Osteoblast (primary cell): ENCODE results near the gene BCL2. TPM values are rescaled to one million over a fixed set of nuclear protein-coding genes. Genes with fewer than 3 reads are reported as not detected.

Source experiments
- DNase-seq: peaks from one replicate; pipeline ENCODE4 v3.0.0; 2011; ENCODE audit warnings: low spot score, mixed read lengths; ENCODE audit not compliant: insufficient read length; ENCODE audit errors: missing footprints
- H2AFZ ChIP-seq: 2 replicates; pipeline ENCODE4 v1.6.0; 2011; ENCODE audit warnings: mild to moderate bottlenecking, low read length
- H3K27ac ChIP-seq: 2 replicates; pipeline ENCODE4 v1.5.1; 2011; ENCODE audit warnings: mild to moderate bottlenecking, low read depth, low read length, moderate library complexity
- H3K27me3 ChIP-seq: 2 replicates; pipeline ENCODE4 v1.6.0; 2012; ENCODE audit warnings: mild to moderate bottlenecking, control low read depth, inconsistent platforms, low read length, moderate library complexity; ENCODE audit not compliant: insufficient read depth
- H3K36me3 ChIP-seq: 2 replicates; pipeline ENCODE4 v1.5.1; 2011; ENCODE audit warnings: mild to moderate bottlenecking, low read length, control low read depth, moderate library complexity; ENCODE audit not compliant: insufficient read depth
- H3K4me1 ChIP-seq: 2 replicates; pipeline ENCODE4 v1.5.1; 2011; ENCODE audit warnings: mild to moderate bottlenecking, low read length, control low read depth, moderate library complexity; ENCODE audit not compliant: insufficient read depth
- H3K4me2 ChIP-seq: 2 replicates; pipeline ENCODE4 v1.6.0; 2011; ENCODE audit warnings: mild to moderate bottlenecking, low read length; ENCODE audit not compliant: insufficient read depth
- H3K4me3 ChIP-seq: fragments of 200-600 bp; sonication (generic); 3 replicates; pipeline ENCODE4 v1.5.1; 2012; ENCODE audit warnings: mild to moderate bottlenecking, low read length, inconsistent platforms; ENCODE audit not compliant: insufficient read depth
- H3K79me2 ChIP-seq: 2 replicates; pipeline ENCODE4 v1.6.0; 2012; ENCODE audit warnings: mild to moderate bottlenecking, low read length, control low read depth, inconsistent platforms; ENCODE audit not compliant: insufficient read depth
- H3K9me3 ChIP-seq: 2 replicates; pipeline ENCODE4 v1.5.1; 2011; ENCODE audit warnings: low read depth, low read length, control low read depth
- H4K20me1 ChIP-seq: 2 replicates; pipeline ENCODE4 v1.6.0; 2012; ENCODE audit warnings: mild to moderate bottlenecking, low read length, control low read depth; ENCODE audit not compliant: insufficient read depth
- total RNA-seq: library from RNA; depleted of rRNA; stranded (reverse); fragments of >200 nt; gene quantifications from 2 replicates; pipeline ENCODE4 v1.2.3, GENCODE V29; 2012
- TF ChIP-seq, protein P1 (sequence below): IDR thresholded peaks from 2 replicates; pipeline ENCODE4 v1.5.1; 2011; ENCODE audit warnings: mild to moderate bottlenecking, low read depth, low read length, moderate library complexity; ENCODE audit errors: extremely low read depth

Gene BCL2
- total RNA-seq, 1 donor, result 11.9 TPM

DNA sequence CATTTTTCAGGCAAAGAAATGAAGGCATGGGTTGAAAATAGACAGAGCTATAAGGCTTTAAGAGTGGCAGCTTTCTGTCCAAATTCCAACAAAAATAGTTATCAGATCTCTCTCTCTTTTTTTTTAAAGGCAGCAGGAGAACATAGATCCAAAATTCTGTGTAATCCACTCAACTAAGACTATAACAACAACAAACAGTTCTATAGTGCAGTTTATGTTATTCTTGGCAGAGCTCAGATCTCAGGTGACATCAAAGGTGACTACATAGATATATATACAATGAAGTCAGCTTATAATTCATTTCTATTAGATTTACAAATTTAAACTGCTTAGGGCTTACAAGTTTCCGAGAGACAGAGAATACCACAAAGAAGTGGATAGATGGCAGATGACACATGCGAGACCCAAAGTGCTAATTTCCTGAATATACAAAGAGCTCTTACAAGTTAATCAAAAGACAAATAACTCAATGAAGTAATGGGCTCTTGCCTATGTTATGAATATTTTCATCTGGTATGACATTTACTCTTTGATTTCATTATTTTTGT is 223.2 kb downstream of the BCL2 start:
- no peaks in the 10 kb centered on the region for H3K79me2 ChIP-seq
- no peak overlapping the region for H3K4me3 ChIP-seq
- no peaks in the 10 kb centered on the region for H4K20me1 ChIP-seq
- TF ChIP-seq, protein P1, sequence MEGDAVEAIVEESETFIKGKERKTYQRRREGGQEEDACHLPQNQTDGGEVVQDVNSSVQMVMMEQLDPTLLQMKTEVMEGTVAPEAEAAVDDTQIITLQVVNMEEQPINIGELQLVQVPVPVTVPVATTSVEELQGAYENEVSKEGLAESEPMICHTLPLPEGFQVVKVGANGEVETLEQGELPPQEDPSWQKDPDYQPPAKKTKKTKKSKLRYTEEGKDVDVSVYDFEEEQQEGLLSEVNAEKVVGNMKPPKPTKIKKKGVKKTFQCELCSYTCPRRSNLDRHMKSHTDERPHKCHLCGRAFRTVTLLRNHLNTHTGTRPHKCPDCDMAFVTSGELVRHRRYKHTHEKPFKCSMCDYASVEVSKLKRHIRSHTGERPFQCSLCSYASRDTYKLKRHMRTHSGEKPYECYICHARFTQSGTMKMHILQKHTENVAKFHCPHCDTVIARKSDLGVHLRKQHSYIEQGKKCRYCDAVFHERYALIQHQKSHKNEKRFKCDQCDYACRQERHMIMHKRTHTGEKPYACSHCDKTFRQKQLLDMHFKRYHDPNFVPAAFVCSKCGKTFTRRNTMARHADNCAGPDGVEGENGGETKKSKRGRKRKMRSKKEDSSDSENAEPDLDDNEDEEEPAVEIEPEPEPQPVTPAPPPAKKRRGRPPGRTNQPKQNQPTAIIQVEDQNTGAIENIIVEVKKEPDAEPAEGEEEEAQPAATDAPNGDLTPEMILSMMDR, result no peak
- H2AFZ ChIP-seq, result no peak overlapping the region
- peaks cover 26% of the 10 kb centered on the region for H3K27me3 ChIP-seq
- H3K9me3 ChIP-seq, result no peaks in the 10 kb centered on the region
- no peaks in the 10 kb centered on the region for H3K36me3 ChIP-seq
- DNase-seq, result peak; percentile 39
- no peaks in the 10 kb centered on the region for H3K4me1 ChIP-seq
- no peak overlapping the region for H3K4me2 ChIP-seq
- H3K27ac ChIP-seq, result no peak overlapping the region

DNA sequence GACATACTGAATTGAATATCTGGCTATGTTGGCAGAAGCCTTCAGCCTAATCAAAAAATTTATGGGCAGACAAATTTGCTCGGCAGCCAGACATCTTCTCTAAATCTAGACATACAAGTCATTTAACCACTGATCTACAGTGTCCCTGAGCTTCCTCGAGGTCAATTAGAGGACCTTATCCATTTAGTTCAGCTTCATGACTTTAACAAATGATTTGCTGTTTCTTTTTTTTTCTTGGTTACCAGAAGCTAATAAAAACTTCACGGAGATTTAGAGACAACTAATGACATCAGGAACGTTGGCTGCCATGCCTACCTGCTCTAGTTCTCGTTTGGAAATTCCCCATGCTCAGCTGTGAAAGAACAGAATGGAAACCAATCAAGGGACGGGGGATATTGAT is 223.8 kb downstream of the BCL2 start:
- Histone ChIP-seq H3K27me3 (peaks cover 26% of the 10 kb centered on the region), H3K79me2 (no peaks in the 10 kb centered on the region), H3K4me1 (no peaks in the 10 kb centered on the region), H3K4me2 (no peak overlapping the region), H2AFZ (no peak overlapping the region), H3K36me3 (no peaks in the 10 kb centered on the region), H3K9me3 (no peaks in the 10 kb centered on the region), H3K4me3 (no peak overlapping the region), H3K27ac (no peak overlapping the region), H4K20me1 (no peaks in the 10 kb centered on the region)
- DNase-seq, result no peak
- TF ChIP-seq, protein P1, result no peak

- no peaks in the 10 kb centered on the region for H3K79me2 ChIP-seq
- H3K4me3 ChIP-seq, result no peak overlapping the region
- TF ChIP-seq, protein P1, result no peak
- H3K9me3 ChIP-seq, result no peaks in the 10 kb centered on the region
- H3K27ac ChIP-seq, result no peak overlapping the region
- DNase-seq, result no peak
- H2AFZ ChIP-seq, result no peak overlapping the region
- H3K36me3 ChIP-seq, result no peaks in the 10 kb centered on the region
- no peak overlapping the region for H3K4me2 ChIP-seq
- H3K4me1 ChIP-seq, result no peaks in the 10 kb centered on the region
- no peaks in the 10 kb centered on the region for H4K20me1 ChIP-seq
- H3K27me3 ChIP-seq, result peaks cover 15% of the 10 kb centered on the region
Observed at GRCh38 chr18:63091671-63092364, 227.8 kb downstream of the BCL2 start.

GRCh38 chr18:63090334-63090733 is 229.2 kb downstream of the BCL2 start:
- TF ChIP-seq, protein P1, result no peak
- Histone ChIP-seq H3K27ac (no peak overlapping the region), H3K79me2 (no peaks in the 10 kb centered on the region)

More at GRCh38 chr18:63090334-63090733, 229.2 kb downstream of the BCL2 start:
- no peaks in the 10 kb centered on the region for H3K9me3 ChIP-seq
- DNase-seq, result no peak
- no peak overlapping the region for H2AFZ ChIP-seq
- H3K4me3 ChIP-seq, result no peak overlapping the region
- H3K4me2 ChIP-seq, result no peak overlapping the region
- no peaks in the 10 kb centered on the region for H3K4me1 ChIP-seq
- H3K36me3 ChIP-seq, result no peaks in the 10 kb centered on the region
- no peaks in the 10 kb centered on the region for H4K20me1 ChIP-seq
- H3K27me3 ChIP-seq, result peaks cover 4% of the 10 kb centered on the region
